ENCODE measurements around the gene CRBN.

GRCh38 chr3:3157484-3157883 lies 22.0 kb downstream of the CRBN start:
- TF ChIP-seq EZH2 (IDR thresholded peaks at IDR 0.05; ENCODE audit: borderline replicate concordance, low read length) (no peak), CTCF (conservative IDR thresholded peaks at IDR 0.05 in 1 of 2, IDR thresholded peaks at IDR 0.05 in 1 of 2; ENCODE audit: extremely low read depth in 1 of 2, insufficient read depth in 1 of 2, low read depth in 1 of 2, low read length in 2 of 2) (no peak)

Data from mammary epithelial cell (primary cell).